ENCODE data around the gene STUB1. TPM values are rescaled to one million over a fixed set of nuclear protein-coding genes. Genes with fewer than 3 reads are reported as not detected.

Gene STUB1
- total and polyA plus RNA-seq, 2 donors (not counting 3 experiments of a cell fraction or from before 2014, with no cell fraction given): 107 to 147 TPM

- TF ChIP-seq MAX (IDR thresholded peaks at IDR 0.05; ENCODE audit: insufficient read depth, insufficient read length) (no peak), FOS (IDR thresholded peaks at IDR 0.05; ENCODE audit: borderline replicate concordance, insufficient read depth, low read length) (no peak), POLR2AphosphoS5 (IDR thresholded peaks at IDR 0.05; ENCODE audit: insufficient read depth, low read depth, low read length) (no peak), EZH2 (IDR thresholded peaks at IDR 0.05; ENCODE audit: borderline replicate concordance, low read depth, low read length, severe bottlenecking) (no peak)
- BruUV-seq (replicated peaks): no TSS peak
- H3K27ac ChIP-seq (ENCODE audit: insufficient read depth, low read depth, low read length): no peak overlapping the region
- H4K20me1 ChIP-seq (replicated peaks; ENCODE audit: control insufficient read depth, extremely low read depth, insufficient read depth, low read length): no peaks in the 10 kb centered on the region
- dilution Hi-C loops (cut with MboI; ENCODE audit: extremely low pct_ligation_motif_present, low sequenced_read_pairs) (no loop called here), intact Hi-C loops (cut with micrococcal nuclease) (no loop called here)
- H3K36me3 ChIP-seq (ENCODE audit: control insufficient read depth in 2 of 2, extremely low read depth in 1 of 2, insufficient read depth in 2 of 2, low read length in 2 of 2): no peaks in the 10 kb centered on the region
- CTCF ChIA-PET: interaction anchor here (1.2 kb wide), 1 partner anchor 56 kb away, joined by 3 read pairs; the partner anchor contains the start of gene RAB40C
- H3K9ac ChIP-seq (replicated peaks; ENCODE audit: extremely low read depth, insufficient read depth, low read length): no peak overlapping the region
- no peaks in the 10 kb centered on the region for H3K9me3 ChIP-seq (replicated peaks; ENCODE audit: control insufficient read depth, insufficient read depth, low read length)
- no peaks in the 10 kb centered on the region for H3K9me1 ChIP-seq (replicated peaks; ENCODE audit: control insufficient read depth, extremely low read depth, insufficient read depth, low read length)
- DNase-seq (ENCODE audit: low read depth, low spot score): no peak
- FAIRE-seq: no peak
- no peaks in the 10 kb centered on the region for H3K27me3 ChIP-seq (ENCODE audit: control insufficient read depth in 2 of 2, insufficient read depth in 2 of 2, low read length in 2 of 2)
- H3K4me1 ChIP-seq (ENCODE audit: control insufficient read depth, extremely low read depth, insufficient read depth, low read length): peaks cover 16% of the 10 kb centered on the region
- H3K79me2 ChIP-seq (ENCODE audit: control insufficient read depth, insufficient read depth, low read length): no peaks in the 10 kb centered on the region
- no peak overlapping the region for H3K4me2 ChIP-seq (ENCODE audit: insufficient read depth, low read length)
- H3K4me3 ChIP-seq (replicated peaks in 1 of 3; ENCODE audit: insufficient read depth in 1 of 3, low read depth in 1 of 3, low read length in 3 of 3): no peak overlapping the region
- POLR2A ChIA-PET: no interaction called here
- no peak overlapping the region for H2AFZ ChIP-seq (ENCODE audit: low read depth, low read length)
Measured at GRCh38 chr16:645852-646678, 34.1 kb upstream of the STUB1 start.

- H4K20me1 ChIP-seq (replicated peaks; ENCODE audit: control insufficient read depth, extremely low read depth, insufficient read depth, low read length): no peaks in the 10 kb centered on the region
- no peaks in the 10 kb centered on the region for H3K9me3 ChIP-seq (replicated peaks; ENCODE audit: control insufficient read depth, insufficient read depth, low read length)
- H3K4me2 ChIP-seq (ENCODE audit: insufficient read depth, low read length): no peak overlapping the region
- BruUV-seq (replicated peaks): no TSS peak
- H3K9me1 ChIP-seq (replicated peaks; ENCODE audit: control insufficient read depth, extremely low read depth, insufficient read depth, low read length): no peaks in the 10 kb centered on the region
- intact Hi-C loops (cut with micrococcal nuclease): no loop called here
- H3K4me1 ChIP-seq (ENCODE audit: control insufficient read depth, extremely low read depth, insufficient read depth, low read length): peaks cover 13% of the 10 kb centered on the region
- ChIA-PET CTCF (interaction anchor here (1.8 kb wide), 1 partner anchor 10 kb away, joined by 8 read pairs; the partner anchor contains the start of gene METTL26), POLR2A (no interaction called here)
- no peak overlapping the region for H3K4me3 ChIP-seq (replicated peaks in 1 of 3; ENCODE audit: insufficient read depth in 1 of 3, low read depth in 1 of 3, low read length in 3 of 3)
- H3K36me3 ChIP-seq (ENCODE audit: control insufficient read depth in 2 of 2, extremely low read depth in 1 of 2, insufficient read depth in 2 of 2, low read length in 2 of 2): no peaks in the 10 kb centered on the region
- dilution Hi-C loops (cut with MboI; ENCODE audit: extremely low pct_ligation_motif_present, low sequenced_read_pairs): no loop called here
- no peak overlapping the region for H3K27ac ChIP-seq (ENCODE audit: insufficient read depth, low read depth, low read length)
- no peak for DNase-seq (ENCODE audit: low read depth, low spot score)
- H3K79me2 ChIP-seq (ENCODE audit: control insufficient read depth, insufficient read depth, low read length): no peaks in the 10 kb centered on the region
- no peak overlapping the region for H3K9ac ChIP-seq (replicated peaks; ENCODE audit: extremely low read depth, insufficient read depth, low read length)
- H2AFZ ChIP-seq (ENCODE audit: low read depth, low read length): no peak overlapping the region
- H3K27me3 ChIP-seq (ENCODE audit: control insufficient read depth in 2 of 2, insufficient read depth in 2 of 2, low read length in 2 of 2): no peaks in the 10 kb centered on the region
- FAIRE-seq: no peak
- no peak for TF ChIP-seq EZH2 (IDR thresholded peaks at IDR 0.05; ENCODE audit: borderline replicate concordance, low read depth, low read length, severe bottlenecking)
- no peak for TF ChIP-seq GATA2 (IDR thresholded peaks at IDR 0.05; ENCODE audit: insufficient read depth, insufficient read length, low read depth, low read length)
- TF ChIP-seq POLR2AphosphoS5 (IDR thresholded peaks at IDR 0.05; ENCODE audit: insufficient read depth, low read depth, low read length): no peak
- no peak for TF ChIP-seq POLR2A (IDR thresholded peaks at IDR 0.05; ENCODE audit: low read depth, low read length)
- no peak for TF ChIP-seq MYC (IDR thresholded peaks at IDR 0.05; ENCODE audit: low read depth, low read length)
- no peak for TF ChIP-seq CTCF (IDR thresholded peaks at IDR 0.05; ENCODE audit: extremely low read depth in 1 of 2, insufficient read depth in 1 of 2, low read depth in 1 of 2, low read length in 2 of 2)
Measured at GRCh38 chr16:646679-647172, 33.5 kb upstream of the STUB1 start.

All from endothelial cell of umbilical vein (primary cell).